AG04449 (cell line): Measurements from ENCODE around the gene PLPP3.

ENCODE experiments used
- CTCF ChIA-PET: fragments of 350-600 bp; formaldehyde crosslinking; extraction: SDS; loops from one replicate; lab custom pipeline; 2021; ENCODE audit warnings: antibody characterized with exemption; lab: Yijun Ruan, JAX
- POLR2A ChIA-PET: fragments of 400-600, 350-600 bp; formaldehyde crosslinking; extraction: SDS; loops from one replicate; lab custom pipeline; 2020; ENCODE audit warnings: antibody characterized with exemption, inconsistent platforms; lab: Yijun Ruan, JAX
- DNase-seq: peaks from one replicate; pipeline ENCODE4 v3.0.0-alpha.2; 2010; ENCODE audit warnings: low read depth, low spot score
- H3K4me3 ChIP-seq: 2 replicates; pipeline ENCODE4 v1.5.1; 2011; ENCODE audit warnings: low read depth, mild to moderate bottlenecking, control low read depth, low read length
- CTCF ChIP-seq: IDR thresholded peaks from one replicate; pipeline ENCODE4 v1.5.1; 2011; ENCODE audit warnings: mild to moderate bottlenecking, moderate library complexity, low read length, control low read depth, inconsistent platforms; ENCODE audit not compliant: insufficient read depth; ENCODE audit errors: missing control alignments

PLPP3 gene

GRCh38 chr1:56508523-56508983, 70.8 kb downstream of the PLPP3 start:
- DNase-seq: no peak
- H3K4me3 ChIP-seq: no peak overlapping the region
- POLR2A ChIA-PET: no interaction called here
- no peak for TF ChIP-seq CTCF
- CTCF ChIA-PET: no interaction called here

GRCh38 chr1:56507925-56508522, 71.3 kb downstream of the PLPP3 start:
- ChIA-PET CTCF (no interaction called here), POLR2A (no interaction called here)
- no peak for TF ChIP-seq CTCF
- no peak overlapping the region for H3K4me3 ChIP-seq
- no peak for DNase-seq

- CTCF ChIA-PET: no interaction called here
- POLR2A ChIA-PET: no interaction called here
- DNase-seq: no peak
- H3K4me3 ChIP-seq: no peak overlapping the region
- TF ChIP-seq CTCF: no peak
These were observed 72.3 kb downstream of the PLPP3 start for GRCh38 chr1:56506951-56507491.

GRCh38 chr1:56505792-56506743, 73.3 kb downstream of the PLPP3 start:
- DNase-seq: no peak
- ChIA-PET POLR2A (no interaction called here), CTCF (no interaction called here)
- TF ChIP-seq CTCF: no peak
- H3K4me3 ChIP-seq: no peak overlapping the region

- CTCF ChIA-PET: interaction anchor here (0.9 to 1.0 kb wide), 3 partner anchors 12 to 247 kb away, joined by 3 read pairs; no protein-coding TSS in a partner anchor
- TF ChIP-seq CTCF: no peak
- POLR2A ChIA-PET: no interaction called here
- no peak for DNase-seq
- H3K4me3 ChIP-seq: no peak overlapping the region
These were observed 76.6 kb downstream of the PLPP3 start for GRCh38 chr1:56502700-56503245.

- ChIA-PET POLR2A (no interaction called here), CTCF (interaction anchor here (0.9 to 1.0 kb wide), 3 partner anchors 13 to 246 kb away, joined by 3 read pairs; no protein-coding TSS in a partner anchor)
- no peak for TF ChIP-seq CTCF
- no peak overlapping the region for H3K4me3 ChIP-seq
- no peak for DNase-seq
These were observed 77.5 kb downstream of the PLPP3 start for GRCh38 chr1:56501888-56502287.
